Testis (tissue), 3 donors: ENCODE data around the gene CAMTA1. TPM values are rescaled to one million over a fixed set of nuclear protein-coding genes. Genes with fewer than 3 reads are reported as not detected.

ENCODE experiments used
- DNase-seq: peaks from one replicate; pipeline ENCODE4 v3.0.0-alpha.2; 2019
- H3K27ac ChIP-seq, 2 donors: fragments of 200-600 bp; sonication (generic); one replicate each; pipeline ENCODE4 v1.5.1; 2019
- H3K27me3 ChIP-seq: fragments of 200-600 bp; sonication (generic); one replicate; pipeline ENCODE4 v1.5.1; 2019
- H3K36me3 ChIP-seq: fragments of 200-600 bp; sonication (generic); one replicate; pipeline ENCODE4 v1.5.1; 2017; ENCODE audit warnings: low read depth; ENCODE audit errors: missing control alignments
- H3K4me1 ChIP-seq: fragments of 200-600 bp; sonication (generic); one replicate; pipeline ENCODE4 v1.5.1; 2019
- H3K4me3 ChIP-seq, 2 donors: fragments of 200-600 bp; sonication (generic); one replicate each; pipeline ENCODE4 v1.5.1; 2017 to 2019
- H3K9me3 ChIP-seq: fragments of 200-600 bp; sonication (generic); one replicate; pipeline ENCODE4 v1.5.1; 2017
- CTCF ChIP-seq, 3 experiments: fragments of 450-650 bp in 2 of 3; fragments of 200-600 bp in 1 of 3; sonication (generic) in 1 of 3; IDR thresholded peaks; one replicate each; pipeline ENCODE4 v1.5.1; 2016 to 2019; ENCODE audit warnings: antibody characterized with exemption in 3 of 3, mild to moderate bottlenecking in 2 of 3, moderate library complexity in 1 of 3
- POLR2A ChIP-seq: fragments of 450-650 bp; IDR thresholded peaks from one replicate; pipeline ENCODE4 v1.6.1; 2017; ENCODE audit warnings: antibody characterized with exemption, mild to moderate bottlenecking, moderate library complexity
- WGBS, 2 donors: methylation state at CpG; one replicate each; pipeline ENCODE4 v1.1.5; 2018; 5-methylcytosine and 5-hydroxymethylcytosine counted together
- intact Hi-C: fragments of 100-400 bp; cut with DNase I; formaldehyde crosslinking; loops from one replicate; pipeline ENCODE4 v1.15.1; 2023; ENCODE audit warnings: low total_unique reads
- polyA plus RNA-seq: library from polyadenylated mRNA; stranded (reverse); fragments of 350-450 nt; fragmentation: Illumina TruSeq; extraction: RNeasy Lipid Tissue Mini Kit (QIAGEN cat#74804); gene quantifications from one replicate; pipeline ENCODE4 v1.2.3, GENCODE V29; 2014; ENCODE audit warnings: low read depth, low replicate concordance; ENCODE audit not compliant: insufficient read depth
- total RNA-seq, 2 donors: library from RNA; depleted of rRNA; stranded (reverse); fragments of >200 nt; gene quantifications; one replicate each; pipeline ENCODE4 v1.2.3, GENCODE V29; 2016

CAMTA1 gene
- total and polyA plus RNA-seq, 3 donors from 2014 or later, result 116 to 158 (median 119) TPM

GRCh38 chr1:7541629-7542028 lies 756.4 kb downstream of the CAMTA1 start:
- peak; percentile 69 for DNase-seq
- no peak overlapping the region for H3K4me3 ChIP-seq
- no peak overlapping the region for H3K27ac ChIP-seq
- no peak for TF ChIP-seq CTCF (IDR thresholded peaks at IDR 0.05)
- no peak for TF ChIP-seq POLR2A
- peaks cover 9% of the 10 kb centered on the region for H3K4me1 ChIP-seq
- WGBS, 2 donors, result 49 to 59% methylated on average over 11 of the region's 11 CpGs
- no peaks in the 10 kb centered on the region for H3K36me3 ChIP-seq
- no peaks in the 10 kb centered on the region for H3K9me3 ChIP-seq
- no peaks in the 10 kb centered on the region for H3K27me3 ChIP-seq
- intact Hi-C loops, result no loop called here

DNA sequence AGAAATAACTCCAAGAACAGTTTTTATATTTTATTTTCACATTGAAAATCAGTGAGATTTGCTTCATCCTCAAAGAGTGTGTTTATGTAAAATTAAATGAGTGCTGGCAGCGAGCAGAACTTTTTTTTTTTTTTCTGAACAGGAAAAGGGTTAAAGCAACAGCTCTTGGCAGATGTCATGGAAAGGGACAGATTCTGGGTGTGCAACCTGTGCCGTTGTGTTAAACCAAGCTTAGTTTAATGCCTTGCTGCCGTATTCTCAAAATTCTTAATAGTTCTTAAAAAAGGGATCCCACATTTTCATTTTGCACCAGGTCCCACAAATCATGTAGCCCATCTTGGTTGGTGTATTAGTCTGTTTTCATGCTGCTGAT lies 758.5 kb downstream of the CAMTA1 start:
- TF ChIP-seq CTCF (IDR thresholded peaks at IDR 0.05) (no peak), POLR2A (no peak)
- Histone ChIP-seq H3K27me3 (no peaks in the 10 kb centered on the region), H3K9me3 (no peaks in the 10 kb centered on the region), H3K27ac (no peak overlapping the region), H3K4me1 (peaks cover 4% of the 10 kb centered on the region), H3K4me3 (no peak overlapping the region), H3K36me3 (no peaks in the 10 kb centered on the region)
- DNase-seq, result no peak
- WGBS, 2 donors, result 67 to 70% methylated on average over 3 of the region's 3 CpGs
- intact Hi-C loops, result no loop called here

DNA sequence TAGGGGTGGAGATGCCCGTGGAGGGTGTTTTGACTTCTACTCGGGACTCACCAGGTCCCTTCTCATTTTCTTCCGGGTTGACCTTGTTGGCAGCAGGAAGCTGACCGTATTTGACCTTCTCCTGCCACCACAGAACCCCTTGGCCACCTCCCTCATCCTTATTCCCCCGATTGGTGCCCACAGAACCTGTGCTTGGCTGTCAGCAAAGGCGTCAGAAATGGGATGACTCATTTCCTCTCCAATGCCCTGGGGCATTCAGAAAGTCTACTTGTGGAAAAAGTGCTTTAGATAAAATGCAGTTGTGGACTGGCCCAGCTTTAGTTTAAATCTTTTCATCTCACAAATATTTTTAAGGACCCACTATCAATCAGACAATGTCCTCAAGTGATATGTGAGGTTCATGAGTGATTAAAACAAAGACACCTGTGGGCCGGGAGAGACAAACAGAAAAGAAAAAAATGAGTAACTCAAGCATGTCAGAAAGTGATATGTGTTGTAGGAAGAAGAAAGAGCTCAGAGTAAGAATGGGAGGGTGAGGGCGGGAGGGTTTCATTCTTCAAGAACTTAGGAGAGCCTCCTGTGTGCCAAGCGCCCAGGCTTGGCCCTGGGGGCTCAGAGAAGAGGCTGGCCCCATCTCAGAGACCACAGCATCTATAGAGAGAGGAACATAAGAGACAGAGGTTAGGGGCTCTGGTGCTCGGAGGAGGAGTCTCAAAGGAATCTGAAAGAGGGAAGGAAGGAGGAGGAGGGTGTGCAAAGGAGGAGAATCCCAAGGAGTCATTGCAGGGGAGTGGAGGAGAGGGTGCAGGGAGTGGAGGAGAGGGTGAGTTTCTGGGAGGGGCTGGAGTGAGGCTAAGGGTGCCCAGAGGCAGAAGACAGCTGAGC lies 764.3 kb downstream of the CAMTA1 start:
- Histone ChIP-seq H3K27me3 (no peaks in the 10 kb centered on the region), H3K36me3 (no peaks in the 10 kb centered on the region), H3K9me3 (no peaks in the 10 kb centered on the region), H3K27ac (no peak overlapping the region), H3K4me1 (peaks cover 26% of the 10 kb centered on the region), H3K4me3 (no peak overlapping the region)
- no peak for DNase-seq
- WGBS, 2 donors, result 59 to 65% methylated on average over 9 to 10 of the region's 10 CpGs
- no peak for TF ChIP-seq POLR2A
- no peak for TF ChIP-seq CTCF (IDR thresholded peaks at IDR 0.05)
- intact Hi-C loops, result no loop called here

- Histone ChIP-seq H3K9me3 (no peaks in the 10 kb centered on the region), H3K4me1 (peaks cover 26% of the 10 kb centered on the region), H3K27me3 (no peaks in the 10 kb centered on the region), H3K36me3 (no peaks in the 10 kb centered on the region), H3K4me3 (no peak overlapping the region), H3K27ac (no peak overlapping the region)
- TF ChIP-seq CTCF (IDR thresholded peaks at IDR 0.05) (no peak), POLR2A (no peak)
- 83 to 84% methylated on average over 8 of the region's 8 CpGs for WGBS, 2 donors
- intact Hi-C loops, result no loop called here
- DNase-seq, result no peak
Measured at GRCh38 chr1:7550261-7550865, 765.1 kb downstream of the CAMTA1 start.
